H9 (cell line): ENCODE data around the gene DLG5. TPM values are rescaled to one million over a fixed set of nuclear protein-coding genes. Genes with fewer than 3 reads are reported as not detected.

Experiments used
- DNase-seq: peaks from one replicate; pipeline ENCODE4 v3.0.0-alpha.2; 2017
- H2AFZ ChIP-seq: one replicate; pipeline ENCODE4 v1.6.1; 2013; ENCODE audit warnings: mild to moderate bottlenecking, low read length, control low read depth, moderate library complexity
- H2AK5ac ChIP-seq: 2 replicates; pipeline ENCODE4 v1.6.1; 2013; ENCODE audit warnings: low read length, control low read depth, mixed read lengths; ENCODE audit not compliant: insufficient read length
- H2BK120ac ChIP-seq: one replicate; pipeline ENCODE4 v1.6.1; 2013; ENCODE audit warnings: low read depth, mild to moderate bottlenecking, low read length, control low read depth, inconsistent platforms; ENCODE audit not compliant: poor library complexity, severe bottlenecking
- H2BK12ac ChIP-seq: 2 replicates; pipeline ENCODE4 v1.6.1; 2013; ENCODE audit warnings: low read length, control low read depth, mixed read lengths, low read depth; ENCODE audit not compliant: insufficient read length
- H2BK15ac ChIP-seq: 2 replicates; pipeline ENCODE4 v1.6.1; 2013; ENCODE audit warnings: low read depth, low read length, control low read depth
- H2BK20ac ChIP-seq: one replicate; pipeline ENCODE4 v1.6.1; 2013; ENCODE audit warnings: low read depth, mild to moderate bottlenecking, low read length, control low read depth, inconsistent platforms; ENCODE audit not compliant: poor library complexity, severe bottlenecking
- H2BK5ac ChIP-seq: 2 replicates; pipeline ENCODE4 v1.6.1; 2013; ENCODE audit warnings: low read length, control low read depth, mixed read lengths; ENCODE audit not compliant: insufficient read length
- H3K14ac ChIP-seq: 2 replicates; pipeline ENCODE4 v1.6.1; 2013; ENCODE audit warnings: low read length, control low read depth; ENCODE audit not compliant: insufficient read depth
- H3K18ac ChIP-seq: 2 replicates; pipeline ENCODE4 v1.6.1; 2013; ENCODE audit warnings: low read depth, mild to moderate bottlenecking, mixed read lengths, low read length, control low read depth; ENCODE audit not compliant: insufficient read length
- H3K23ac ChIP-seq: 2 replicates; pipeline ENCODE4 v1.6.1; 2013; ENCODE audit warnings: low read length, control low read depth, mixed read lengths, low read depth; ENCODE audit not compliant: insufficient read length
- H3K23me2 ChIP-seq: 2 replicates; pipeline ENCODE4 v1.6.1; 2013; ENCODE audit warnings: low read depth, mild to moderate bottlenecking, mixed read lengths, low read length, control low read depth; ENCODE audit not compliant: insufficient read length, poor library complexity, severe bottlenecking
- H3K27ac ChIP-seq: 2 replicates; pipeline ENCODE4 v1.5.1; 2013; ENCODE audit warnings: low read length, control low read depth, mixed read lengths, low read depth; ENCODE audit not compliant: insufficient read length
- H3K27me3 ChIP-seq: 2 replicates; pipeline ENCODE4 v1.6.1; 2013; ENCODE audit warnings: low read length, control low read depth, inconsistent platforms; ENCODE audit not compliant: insufficient read depth
- H3K4ac ChIP-seq: 2 replicates; pipeline ENCODE4 v1.6.1; 2013; ENCODE audit warnings: low read depth, mild to moderate bottlenecking, control low read depth, inconsistent platforms, low read length, moderate library complexity
- H3K4me1 ChIP-seq: 2 replicates; pipeline ENCODE4 v1.6.1; 2013; ENCODE audit warnings: low read length, control low read depth, inconsistent platforms; ENCODE audit not compliant: insufficient read depth
- H3K4me2 ChIP-seq: 2 replicates; pipeline ENCODE4 v1.6.1; 2013; ENCODE audit warnings: low read length, control low read depth, mixed read lengths; ENCODE audit not compliant: insufficient read length, insufficient read depth
- H3K56ac ChIP-seq: 2 replicates; pipeline ENCODE4 v1.6.1; 2013; ENCODE audit warnings: low read depth, mild to moderate bottlenecking, mixed read lengths, low read length, control low read depth; ENCODE audit not compliant: insufficient read length
- H3K79me1 ChIP-seq: 2 replicates; pipeline ENCODE4 v1.6.1; 2013; ENCODE audit warnings: low read depth, mild to moderate bottlenecking, moderate library complexity, low read length, control low read depth, inconsistent platforms; ENCODE audit not compliant: insufficient read depth, poor library complexity, severe bottlenecking
- H3K79me2 ChIP-seq: 2 replicates; pipeline ENCODE4 v1.6.1; 2013; ENCODE audit warnings: low read length, control low read depth, inconsistent platforms; ENCODE audit not compliant: insufficient read depth
- H3K9ac ChIP-seq: 2 replicates; pipeline ENCODE4 v1.6.1; 2013; ENCODE audit warnings: low read length, control low read depth, mixed read lengths; ENCODE audit not compliant: insufficient read length; ENCODE audit errors: extremely low read depth
- H3K9me3 ChIP-seq: one replicate; pipeline ENCODE4 v1.6.1; 2013; ENCODE audit warnings: low read depth, low read length, inconsistent platforms; ENCODE audit not compliant: control insufficient read depth
- H3T11ph ChIP-seq: one replicate; pipeline ENCODE4 v1.6.1; 2013; ENCODE audit warnings: mild to moderate bottlenecking, low read length, control low read depth, inconsistent platforms
- H4K20me1 ChIP-seq: one replicate; pipeline ENCODE4 v1.6.1; 2013; ENCODE audit not compliant: control insufficient read depth, insufficient read length, insufficient read depth
- H4K5ac ChIP-seq: 2 replicates; pipeline ENCODE4 v1.6.1; 2013; ENCODE audit warnings: low read depth, mild to moderate bottlenecking, mixed read lengths, low read length, control low read depth; ENCODE audit not compliant: insufficient read length
- H4K8ac ChIP-seq: replicated peaks from 2 replicates; pipeline ENCODE4 v1.6.1; 2013; ENCODE audit warnings: low read length, control low read depth, mixed read lengths, low read depth; ENCODE audit not compliant: insufficient read length
- H4K91ac ChIP-seq: 2 replicates; pipeline ENCODE4 v1.6.1; 2013; ENCODE audit warnings: low read depth, mild to moderate bottlenecking, moderate library complexity, mixed read lengths, low read length, control low read depth; ENCODE audit not compliant: insufficient read length
- H3K27ac Mint-ChIP-seq, 3 experiments: 2 replicates in 2 of 3; 3 replicates in 1 of 3; pipeline ENCODE4 v1.8.0; 2020 to 2021; ENCODE audit warnings: mixed read lengths in 3 of 3, mild to moderate bottlenecking in 1 of 3, moderate library complexity in 1 of 3
- H3K27me3 Mint-ChIP-seq: 2 replicates; pipeline ENCODE4 v1.8.0; 2021; ENCODE audit warnings: low read depth, mild to moderate bottlenecking, moderate library complexity, mixed read lengths
- H3K36me3 Mint-ChIP-seq, 3 experiments: 2 replicates in 2 of 3; 3 replicates in 1 of 3; pipeline ENCODE4 v1.8.0; 2020 to 2021; ENCODE audit warnings: low read depth in 3 of 3, mixed read lengths in 3 of 3; ENCODE audit not compliant: insufficient read depth in 1 of 3
- H3K4me1 Mint-ChIP-seq, 2 experiments: 2 replicates each; pipeline ENCODE4 v1.8.0; 2020; ENCODE audit warnings: mixed read lengths in 2 of 2
- H3K4me3 Mint-ChIP-seq, 2 experiments: 2 replicates in 1 of 2; 3 replicates in 1 of 2; pipeline ENCODE4 v1.8.0; 2020 to 2021; ENCODE audit warnings: mild to moderate bottlenecking in 2 of 2, mixed read lengths in 2 of 2, moderate library complexity in 1 of 2
- H3K9me3 Mint-ChIP-seq, 2 experiments: 2 replicates in 1 of 2; 3 replicates in 1 of 2; pipeline ENCODE4 v1.8.0; 2020; ENCODE audit warnings: mild to moderate bottlenecking in 2 of 2, mixed read lengths in 2 of 2, moderate library complexity in 1 of 2
- WGBS: extraction: QIAGEN DNeasy Blood & Tissue Kit; methylation state at CpG from one replicate; pipeline ENCODE4 v1.1.7; 2013; ENCODE audit warnings: missing lambda C conversion rate, low lambda C conversion rate, mixed read lengths; ENCODE audit not compliant: insufficient read length; ENCODE audit errors: extremely low coverage; 5-methylcytosine and 5-hydroxymethylcytosine counted together
- total RNA-seq: library from RNA; stranded (reverse); gene quantifications from 2 replicates; pipeline ENCODE4 v1.2.1, GENCODE V29; 2021
- TF ChIP-seq, protein P1 (sequence below): fragments of 200-600 bp; sonication (generic); conservative IDR thresholded peaks from 3 replicates; pipeline ENCODE4 v1.8.0; 2021; ENCODE audit warnings: antibody characterized with exemption, mild to moderate bottlenecking

The DLG5 gene
- total RNA-seq, 1 experiment from 2014 or later = 67.4 TPM

DNA sequence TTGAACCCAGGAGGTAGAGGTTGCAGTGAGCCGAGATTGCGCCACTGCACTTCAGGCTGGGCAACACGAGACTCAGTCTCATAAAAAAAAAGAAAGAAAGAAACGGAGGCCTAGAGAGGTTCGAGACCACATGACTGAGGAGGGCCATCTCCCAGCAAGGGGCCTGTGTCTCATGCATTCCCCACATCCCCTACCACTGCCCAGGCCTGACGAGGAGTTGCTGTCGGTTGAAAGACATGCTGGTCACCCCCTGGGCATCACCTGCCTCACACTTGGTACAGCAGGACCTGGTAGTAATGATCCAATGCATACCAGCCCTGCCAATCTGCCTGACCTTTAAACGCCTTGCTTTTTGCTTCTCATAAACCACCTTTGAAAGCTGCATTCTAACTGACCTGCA lies 85.9 kb downstream of the DLG5 start:
- no peaks in the 10 kb centered on the region for H3K23me2 ChIP-seq
- H3K4ac ChIP-seq = no peak overlapping the region
- no peak overlapping the region for H2AFZ ChIP-seq
- Mint-ChIP-seq H3K36me3 (peaks cover 24 to 57% (median 51%) of the 10 kb centered on the region in 3 experiments; a peak in 6 of 7 replicates), H3K4me1 (peaks cover 36 to 39% of the 10 kb centered on the region in 2 experiments), H3K27ac (peak overlapping the region in 1 of 3 experiments; percentile 65; a peak in 2 of 7 replicates), H3K27me3 (no peaks in the 10 kb centered on the region; the same call in 1 of the 2 replicates), H3K4me3 (no peak overlapping the region), H3K9me3 (no peaks in the 10 kb centered on the region)
- no peak overlapping the region for H2BK20ac ChIP-seq
- H2AK5ac ChIP-seq = no peak overlapping the region
- H3K56ac ChIP-seq = no peak overlapping the region
- no peak overlapping the region for H2BK120ac ChIP-seq
- peaks cover 3% of the 10 kb centered on the region for H3K4me1 ChIP-seq
- no peak overlapping the region for H2BK5ac ChIP-seq
- H3K27ac ChIP-seq = no peak overlapping the region
- no peaks in the 10 kb centered on the region for H3K79me2 ChIP-seq
- H3K27me3 ChIP-seq = no peaks in the 10 kb centered on the region
- no peaks in the 10 kb centered on the region for H4K20me1 ChIP-seq
- no peak overlapping the region for H3K4me2 ChIP-seq
- no peaks in the 10 kb centered on the region for H3K79me1 ChIP-seq
- no peak overlapping the region for H2BK15ac ChIP-seq
- no peak overlapping the region for H4K91ac ChIP-seq
- no peak overlapping the region for H3K18ac ChIP-seq
- no peak overlapping the region for H3T11ph ChIP-seq
- no peaks in the 10 kb centered on the region for H3K9me3 ChIP-seq
- no peak overlapping the region for H3K23ac ChIP-seq
- no peak overlapping the region for H2BK12ac ChIP-seq
- TF ChIP-seq, protein P1, sequence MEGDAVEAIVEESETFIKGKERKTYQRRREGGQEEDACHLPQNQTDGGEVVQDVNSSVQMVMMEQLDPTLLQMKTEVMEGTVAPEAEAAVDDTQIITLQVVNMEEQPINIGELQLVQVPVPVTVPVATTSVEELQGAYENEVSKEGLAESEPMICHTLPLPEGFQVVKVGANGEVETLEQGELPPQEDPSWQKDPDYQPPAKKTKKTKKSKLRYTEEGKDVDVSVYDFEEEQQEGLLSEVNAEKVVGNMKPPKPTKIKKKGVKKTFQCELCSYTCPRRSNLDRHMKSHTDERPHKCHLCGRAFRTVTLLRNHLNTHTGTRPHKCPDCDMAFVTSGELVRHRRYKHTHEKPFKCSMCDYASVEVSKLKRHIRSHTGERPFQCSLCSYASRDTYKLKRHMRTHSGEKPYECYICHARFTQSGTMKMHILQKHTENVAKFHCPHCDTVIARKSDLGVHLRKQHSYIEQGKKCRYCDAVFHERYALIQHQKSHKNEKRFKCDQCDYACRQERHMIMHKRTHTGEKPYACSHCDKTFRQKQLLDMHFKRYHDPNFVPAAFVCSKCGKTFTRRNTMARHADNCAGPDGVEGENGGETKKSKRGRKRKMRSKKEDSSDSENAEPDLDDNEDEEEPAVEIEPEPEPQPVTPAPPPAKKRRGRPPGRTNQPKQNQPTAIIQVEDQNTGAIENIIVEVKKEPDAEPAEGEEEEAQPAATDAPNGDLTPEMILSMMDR = no peak
- no peak overlapping the region for H3K14ac ChIP-seq
- H3K9ac ChIP-seq = no peak overlapping the region
- H4K5ac ChIP-seq = no peak overlapping the region
- no peak overlapping the region for H4K8ac ChIP-seq
- no CpG with 5 or more reads among the region's 8 CpGs for WGBS
- no peak for DNase-seq
